PC-9 (cell line): ENCODE data around the gene RTN4IP1. TPM values are rescaled to one million over a fixed set of nuclear protein-coding genes. Genes with fewer than 3 reads are reported as not detected.

Source experiments
- BruUV-seq: library from RNA; stranded (reverse); fragments of 400-500 nt; replicated peaks from 2 replicates; lab custom pipeline; 2021; lab: Mats Ljungman, UMichigan
- CTCF ChIA-PET: fragments of 300-600 bp; sonication (Branson Sonifier 250); formaldehyde crosslinking; loops from one replicate; lab custom pipeline; 2022; ENCODE audit warnings: antibody characterized with exemption; lab: Charles Lee
- POLR2A ChIA-PET: fragments of 300-600 bp; sonication (Branson Sonifier 250); formaldehyde crosslinking; loops from one replicate; lab custom pipeline; 2022; ENCODE audit warnings: antibody characterized with exemption; ENCODE audit not compliant: unreplicated experiment; lab: Charles Lee
- DNase-seq, 2 experiments: peaks; one replicate each; pipeline versions ENCODE4 v3.0.0 to v3.0.0-alpha.2; 2015 to 2022; ENCODE audit warnings: mixed read lengths in 1 of 2
- H2AFZ ChIP-seq: fragments of 200-600 bp; sonication (generic); 2 replicates; pipeline ENCODE4 v1.8.1; 2017; ENCODE audit warnings: antibody characterized with exemption
- H3F3A ChIP-seq: fragments of 200-600 bp; sonication (generic); 2 replicates; pipeline ENCODE4 v1.8.1; 2017; ENCODE audit warnings: antibody characterized with exemption, mild to moderate bottlenecking, low read depth; ENCODE audit not compliant: insufficient read depth
- H3K27ac ChIP-seq: fragments of 200-600 bp; sonication (generic); 2 replicates; pipeline ENCODE4 v1.6.1; 2016; ENCODE audit warnings: mixed run types
- H3K27me3 ChIP-seq: fragments of 200-600 bp; sonication (generic); 2 replicates; pipeline ENCODE4 v1.6.1; 2016; ENCODE audit warnings: low read depth, mixed run types; ENCODE audit not compliant: insufficient read depth
- H3K36me3 ChIP-seq: fragments of 200-600 bp; sonication (generic); 2 replicates; pipeline ENCODE4 v1.6.1; 2016; ENCODE audit warnings: low read depth, mixed run types
- H3K4me1 ChIP-seq: fragments of 200-600 bp; sonication (generic); replicated peaks from 2 replicates; pipeline ENCODE4 v1.6.1; 2016; ENCODE audit warnings: mixed run types; ENCODE audit not compliant: insufficient read depth
- H3K4me2 ChIP-seq: fragments of 200-600 bp; sonication (generic); 2 replicates; pipeline ENCODE4 v1.6.1; 2017; ENCODE audit warnings: mixed run types
- H3K4me3 ChIP-seq: fragments of 200-600 bp; sonication (generic); 2 replicates; pipeline ENCODE4 v1.6.1; 2016; ENCODE audit warnings: mixed run types
- H3K79me2 ChIP-seq: fragments of 200-600 bp; sonication (generic); 2 replicates; pipeline ENCODE4 v1.6.1; 2017; ENCODE audit warnings: low read depth, mixed run types
- H3K9me2 ChIP-seq: fragments of 200-600 bp; sonication (generic); 2 replicates; pipeline ENCODE4 v1.8.1; 2017; ENCODE audit warnings: mild to moderate bottlenecking; ENCODE audit not compliant: insufficient read depth
- H3K9me3 ChIP-seq: fragments of 200-600 bp; sonication (generic); 2 replicates; pipeline ENCODE4 v1.8.1; 2016; ENCODE audit warnings: low read depth; ENCODE audit not compliant: insufficient read depth
- H4K20me1 ChIP-seq: fragments of 200-600 bp; sonication (generic); 2 replicates; pipeline ENCODE4 v1.8.1; 2017; ENCODE audit not compliant: insufficient read depth
- CTCF ChIP-seq: fragments of 200-600 bp; sonication (generic); conservative IDR thresholded peaks from 2 replicates; pipeline ENCODE4 v1.6.1; 2017; ENCODE audit warnings: mixed run types, antibody characterized with exemption, mild to moderate bottlenecking, moderate library complexity
- EZH2 ChIP-seq: fragments of 200-600 bp; sonication (generic); IDR thresholded peaks from 2 replicates; pipeline ENCODE4 v1.8.0; 2017; ENCODE audit warnings: antibody characterized with exemption, low read depth
- intact Hi-C: fragments of 100-400 bp; cut with micrococcal nuclease; formaldehyde crosslinking; loops from one replicate; pipeline ENCODE4 v1.10.0; 2022; ENCODE audit not compliant: unreplicated experiment
- total RNA-seq: library from RNA; stranded (reverse); gene quantifications from 2 replicates; pipeline ENCODE4 v1.2.3, GENCODE V29; 2021

RTN4IP1 gene
- total RNA-seq, 1 experiment from 2014 or later, result 10.0 TPM

DNA sequence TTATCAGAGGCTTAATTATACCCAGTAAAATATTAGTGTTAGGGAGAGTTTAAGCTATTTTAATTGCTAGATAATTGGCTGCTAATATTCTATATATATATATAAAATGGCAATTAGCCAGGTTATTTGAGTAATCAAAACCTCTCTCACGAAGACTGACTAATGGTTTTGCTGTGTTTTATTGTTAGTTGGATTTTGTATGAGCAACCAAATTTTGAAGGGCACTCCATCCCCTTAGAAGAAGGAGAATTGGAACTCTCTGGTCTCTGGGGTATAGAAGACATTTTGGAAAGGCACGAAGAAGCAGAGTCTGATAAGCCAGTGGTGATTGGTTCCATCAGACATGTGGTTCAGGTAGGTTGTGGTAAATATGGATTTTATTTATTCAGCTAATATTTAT lies 102.2 kb downstream of the RTN4IP1 start:
- no peak overlapping the region for H2AFZ ChIP-seq
- H3K36me3 ChIP-seq, result peaks cover 23% of the 10 kb centered on the region
- no peak overlapping the region for H3K4me3 ChIP-seq
- 0 out of 2 replicates have a peak, but pooled peaks cover 8% of the 10 kb centered on the region for H3K9me2 ChIP-seq
- H3K4me2 ChIP-seq, result peak overlapping the region; percentile 69; the same call in 1 of the 2 replicates
- DNase-seq, result no peak
- POLR2A ChIA-PET, result interaction anchor here (0.6 kb wide), 2 partner anchors 12 to 135 kb away, joined by 8 to 11 read pairs; no protein-coding TSS in a partner anchor
- no peaks in the 10 kb centered on the region; the same call in 1 of the 2 replicates for H3K9me3 ChIP-seq
- intact Hi-C loops, result no loop called here
- H4K20me1 ChIP-seq, result no peaks in the 10 kb centered on the region
- TF ChIP-seq EZH2 (no peak), CTCF (no peak)
- BruUV-seq, result no TSS peak
- CTCF ChIA-PET, result no interaction called here
- H3F3A ChIP-seq, result peaks cover 25% of the 10 kb centered on the region
- peak overlapping the region; percentile 98 for H3K27ac ChIP-seq
- H3K4me1 ChIP-seq, result peaks cover 54% of the 10 kb centered on the region
- no peaks in the 10 kb centered on the region for H3K27me3 ChIP-seq
- H3K79me2 ChIP-seq, result no peaks in the 10 kb centered on the region; the same call in 1 of the 2 replicates

DNA sequence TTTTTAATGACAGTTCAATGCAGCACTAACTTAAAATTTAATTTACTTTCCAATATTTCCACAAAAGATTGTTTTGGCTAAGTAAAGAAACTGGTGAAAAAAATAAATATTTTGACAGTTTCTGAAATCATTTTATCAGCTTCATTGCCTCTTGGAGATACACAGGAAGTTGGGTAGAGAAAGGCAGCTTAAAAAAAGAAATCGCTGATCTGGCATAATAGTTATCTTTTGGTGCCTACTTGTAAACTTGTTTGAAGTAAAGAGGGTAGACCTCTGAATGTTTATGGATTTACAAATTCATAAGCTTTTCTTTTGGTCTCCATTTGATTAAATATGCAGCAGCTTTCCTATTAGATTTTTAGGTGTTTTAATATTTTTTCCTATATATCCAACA lies 103.4 kb downstream of the RTN4IP1 start:
- intact Hi-C loops, result no loop called here
- H2AFZ ChIP-seq, result no peak overlapping the region
- POLR2A ChIA-PET, result no interaction called here
- H3K4me2 ChIP-seq, result peak overlapping the region; percentile 79; the same call in 1 of the 2 replicates
- CTCF ChIA-PET, result no interaction called here
- H3K36me3 ChIP-seq, result peaks cover 20% of the 10 kb centered on the region
- H3K9me3 ChIP-seq, result no peaks in the 10 kb centered on the region; the same call in 1 of the 2 replicates
- BruUV-seq, result no TSS peak
- H4K20me1 ChIP-seq, result no peaks in the 10 kb centered on the region
- no peaks in the 10 kb centered on the region for H3K27me3 ChIP-seq
- peaks cover 54% of the 10 kb centered on the region for H3K4me1 ChIP-seq
- H3K79me2 ChIP-seq, result no peaks in the 10 kb centered on the region; the same call in 1 of the 2 replicates
- peak overlapping the region; percentile 98; the same call in 1 of the 2 replicates for H3K27ac ChIP-seq
- H3K9me2 ChIP-seq, result 0 out of 2 replicates have a peak, but pooled peaks cover 8% of the 10 kb centered on the region
- H3F3A ChIP-seq, result peaks cover 25% of the 10 kb centered on the region
- no peak for DNase-seq
- TF ChIP-seq EZH2 (no peak), CTCF (no peak)
- no peak overlapping the region for H3K4me3 ChIP-seq

DNA sequence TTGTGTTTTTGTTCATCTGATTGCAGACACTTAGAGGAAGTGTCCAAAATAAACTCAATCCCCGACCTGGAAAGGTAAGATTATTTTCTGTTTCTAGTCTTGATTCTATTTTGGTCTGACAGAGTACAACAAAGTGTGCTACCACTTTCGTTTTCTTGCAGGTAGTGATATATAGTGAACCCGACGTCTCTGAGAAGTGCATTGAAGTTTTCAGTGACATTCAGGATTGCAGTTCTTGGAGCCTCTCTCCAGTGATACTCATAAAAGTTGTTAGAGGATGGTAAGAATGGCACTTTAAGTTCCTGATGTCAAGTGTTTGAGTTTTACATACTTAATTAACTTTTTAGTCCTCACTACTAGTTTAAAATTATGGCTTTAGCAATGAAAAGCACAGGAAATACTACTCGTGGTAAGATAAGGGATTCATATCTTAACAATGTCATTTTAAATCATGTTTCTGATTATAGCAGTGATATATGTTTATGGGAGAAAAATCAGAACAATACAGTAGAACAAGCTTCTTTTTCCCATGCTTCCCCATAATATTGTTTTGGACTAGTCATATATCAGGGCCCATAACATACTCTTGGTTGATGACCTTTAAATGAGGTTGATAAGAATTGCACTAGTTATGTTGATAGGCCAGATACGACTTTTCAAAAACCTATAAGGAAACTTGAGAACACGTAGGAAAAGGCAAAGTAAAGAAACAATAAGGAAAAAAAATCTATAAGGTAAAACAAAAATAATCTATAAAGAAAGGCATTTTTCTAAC lies 104.0 kb downstream of the RTN4IP1 start:
- Histone ChIP-seq H3K27me3 (no peaks in the 10 kb centered on the region), H2AFZ (peak overlapping the region; percentile 69), H3F3A (peaks cover 25% of the 10 kb centered on the region), H3K27ac (peak overlapping the region; percentile 98), H3K4me2 (peak overlapping the region; percentile 79), H3K9me2 (0 out of 2 replicates have a peak, but pooled peaks cover 8% of the 10 kb centered on the region), H3K9me3 (no peaks in the 10 kb centered on the region; the same call in 1 of the 2 replicates), H3K4me1 (peaks cover 54% of the 10 kb centered on the region), H3K36me3 (peaks cover 20% of the 10 kb centered on the region), H3K79me2 (no peaks in the 10 kb centered on the region; the same call in 1 of the 2 replicates), H3K4me3 (peak overlapping the region; percentile 47), H4K20me1 (no peaks in the 10 kb centered on the region)
- no peak for TF ChIP-seq EZH2
- TF ChIP-seq CTCF, result no peak
- DNase-seq, result no peak
- ChIA-PET CTCF (interaction anchor here (0.6 kb wide), 1 partner anchor 31 kb away, joined by 3 read pairs; no protein-coding TSS in a partner anchor), POLR2A (no interaction called here)
- intact Hi-C loops, result no loop called here
- BruUV-seq, result no TSS peak
